Ureter (tissue), 1 donor: ENCODE measurements around the gene CYP4F8. TPM values are rescaled to one million over a fixed set of nuclear protein-coding genes. Genes with fewer than 3 reads are reported as not detected.

Experiments
- total RNA-seq: library from RNA; stranded (reverse); gene quantifications from one replicate; pipeline ENCODE4 v1.2.4, GENCODE V29; 2023
- donor health status: DM: yes; HTN: yes; CAD: no.

Gene CYP4F8
- total RNA-seq, 1 donor from 2014 or later: 21.6 TPM

Other genes with a start within 250 kb of the CYP4F8 start
- 69.7 TPM for gene AKAP8, start 235.4 kb upstream of the CYP4F8 start, total RNA-seq
- 133 TPM for gene AKAP8L, start 196.2 kb upstream of the CYP4F8 start, total RNA-seq
- 42.3 TPM for gene WIZ, start 165.3 kb upstream of the CYP4F8 start, total RNA-seq
- gene RASAL3, start 150.7 kb upstream of the CYP4F8 start, total RNA-seq: 3.9 TPM
- 0.34 TPM for gene PGLYRP2, start 135.7 kb upstream of the CYP4F8 start, total RNA-seq
- gene CYP4F22, start 106.7 kb upstream of the CYP4F8 start, total RNA-seq: 19.8 TPM
- gene CYP4F3, start 25.7 kb downstream of the CYP4F8 start, total RNA-seq: 10.7 TPM
- 98.1 TPM for gene CYP4F12, start 57.9 kb downstream of the CYP4F8 start, total RNA-seq
- gene OR10H2, start 112.8 kb downstream of the CYP4F8 start, total RNA-seq: not detected
- gene OR10H3, start 122.8 kb downstream of the CYP4F8 start, total RNA-seq: not detected
- gene OR10H5, start 172.4 kb downstream of the CYP4F8 start, total RNA-seq: not detected
- 0.60 TPM for gene OR10H1, start 200.4 kb downstream of the CYP4F8 start, total RNA-seq